Endothelial cell of umbilical vein (primary cell): ENCODE data around the gene TFAP2B. TPM values are rescaled to one million over a fixed set of nuclear protein-coding genes. Genes with fewer than 3 reads are reported as not detected.
A peak's percentile ranks its signal among the peaks of the same experiment; 100 is the strongest.

Experiments
- BruUV-seq: library from RNA; stranded (reverse); fragments of 400-500 nt; replicated peaks from 2 replicates; lab custom pipeline; 2021; lab: Mats Ljungman, UMichigan
- CTCF ChIA-PET: fragments of 300-600, 350-600 bp; sonication (Branson Sonifier 250); formaldehyde crosslinking; loops from one replicate; lab custom pipeline; 2021; ENCODE audit warnings: antibody characterized with exemption, inconsistent platforms; lab: Charles Lee
- POLR2A ChIA-PET: fragments of 300-600, 350-600 bp; sonication (Branson Sonifier 250); formaldehyde crosslinking; loops from one replicate; lab custom pipeline; 2021; ENCODE audit warnings: antibody characterized with exemption, inconsistent platforms; lab: Charles Lee
- DNase-seq: peaks from one replicate; pipeline ENCODE4 v3.0.0-alpha.2; 2011; ENCODE audit warnings: low read depth, low spot score
- FAIRE-seq: peaks from 2 replicates; lab custom pipeline; 2011; peaks lifted over from hg19 to GRCh38; lab: Jason Lieb, UNC
- H2AFZ ChIP-seq: 2 replicates; pipeline ENCODE4 v1.6.0; 2012; ENCODE audit warnings: low read depth, low read length, control low read depth, inconsistent platforms
- H3K27ac ChIP-seq: 2 replicates; pipeline ENCODE4 v1.5.1; 2011; ENCODE audit warnings: low read depth, mild to moderate bottlenecking, control low read depth, low read length, moderate library complexity; ENCODE audit not compliant: insufficient read depth
- H3K27me3 ChIP-seq, 2 experiments: 2 replicates each; pipeline versions ENCODE4 v1.6.0 to v1.6.1; 2011; ENCODE audit warnings: low read length in 2 of 2, mixed read lengths in 1 of 2; ENCODE audit not compliant: control insufficient read depth in 2 of 2, insufficient read depth in 2 of 2
- H3K36me3 ChIP-seq, 2 experiments: 2 replicates in 1 of 2; 3 replicates in 1 of 2; pipeline ENCODE4 v1.5.1; 2011; ENCODE audit warnings: low read length in 2 of 2, mild to moderate bottlenecking in 1 of 2, moderate library complexity in 1 of 2; ENCODE audit not compliant: control insufficient read depth in 2 of 2, insufficient read depth in 2 of 2; ENCODE audit errors: extremely low read depth in 1 of 2
- H3K4me1 ChIP-seq: 3 replicates; pipeline ENCODE4 v1.5.1; 2011; ENCODE audit warnings: mild to moderate bottlenecking, low read length; ENCODE audit not compliant: control insufficient read depth, insufficient read depth; ENCODE audit errors: extremely low read depth
- H3K4me2 ChIP-seq: 2 replicates; pipeline ENCODE4 v1.6.1; 2011; ENCODE audit warnings: low read length, control low read depth, mixed read lengths; ENCODE audit not compliant: insufficient read depth
- H3K4me3 ChIP-seq, 3 experiments: fragments of 200-600 bp in 1 of 3; sonication (generic), shearing (Covaris generic) in 1 of 3; replicated peaks in 1 of 3; 2 replicates each; pipeline ENCODE4 v1.5.1; 2011 to 2016; ENCODE audit warnings: control low read depth in 3 of 3, low read length in 3 of 3, mild to moderate bottlenecking in 2 of 3, inconsistent platforms in 1 of 3, low read depth in 1 of 3, moderate library complexity in 1 of 3; ENCODE audit not compliant: insufficient read depth in 1 of 3
- H3K79me2 ChIP-seq: 2 replicates; pipeline ENCODE4 v1.6.0; 2012; ENCODE audit warnings: low read length, inconsistent platforms; ENCODE audit not compliant: control insufficient read depth, insufficient read depth
- H3K9ac ChIP-seq: replicated peaks from 2 replicates; pipeline ENCODE3; 2011; ENCODE audit warnings: low read length, control low read depth; ENCODE audit not compliant: insufficient read depth; ENCODE audit errors: extremely low read depth
- H3K9me1 ChIP-seq: replicated peaks from 3 replicates; pipeline ENCODE4 v1.6.0; 2011; ENCODE audit warnings: mild to moderate bottlenecking, low read length; ENCODE audit not compliant: control insufficient read depth, insufficient read depth; ENCODE audit errors: extremely low read depth
- H3K9me3 ChIP-seq: replicated peaks from 2 replicates; pipeline ENCODE4 v1.5.1; 2012; ENCODE audit warnings: low read length, inconsistent platforms; ENCODE audit not compliant: control insufficient read depth, insufficient read depth
- H4K20me1 ChIP-seq: replicated peaks from 2 replicates; pipeline ENCODE3; 2011; ENCODE audit warnings: mild to moderate bottlenecking, low read length; ENCODE audit not compliant: control insufficient read depth, insufficient read depth; ENCODE audit errors: extremely low read depth
- CTCF ChIP-seq, 2 donors: IDR thresholded peaks; 1 replicate in 1 of 2; 2 replicates in 1 of 2; pipeline ENCODE4 v1.5.1; 2011; ENCODE audit warnings: low read length in 2 of 2, mild to moderate bottlenecking in 2 of 2, moderate library complexity in 2 of 2, control low read depth in 1 of 2, inconsistent platforms in 1 of 2, low read depth in 1 of 2; ENCODE audit not compliant: insufficient read depth in 1 of 2; ENCODE audit errors: extremely low read depth in 1 of 2
- EZH2 ChIP-seq: IDR thresholded peaks from 2 replicates; pipeline ENCODE4 v1.6.1; 2012; ENCODE audit warnings: borderline replicate concordance, low read depth, mild to moderate bottlenecking, moderate library complexity, low read length, inconsistent platforms; ENCODE audit not compliant: severe bottlenecking
- GATA2 ChIP-seq: IDR thresholded peaks from 2 replicates; pipeline ENCODE4 v1.7.0; 2011; ENCODE audit warnings: low read depth, mild to moderate bottlenecking, moderate library complexity, mixed read lengths, low read length; ENCODE audit not compliant: insufficient read length, insufficient read depth
- JUN ChIP-seq: IDR thresholded peaks from 2 replicates; pipeline ENCODE4 v1.6.1; 2011; ENCODE audit warnings: borderline replicate concordance, low read depth; ENCODE audit not compliant: insufficient read length, insufficient read depth
- MAX ChIP-seq: IDR thresholded peaks from 2 replicates; pipeline ENCODE4 v1.6.1; 2011; ENCODE audit not compliant: insufficient read depth, insufficient read length
- POLR2A ChIP-seq: IDR thresholded peaks from 2 replicates; pipeline ENCODE4 v1.6.1; 2012; ENCODE audit warnings: low read depth, mild to moderate bottlenecking, control low read depth, low read length
- POLR2AphosphoS5 ChIP-seq: IDR thresholded peaks from 2 replicates; pipeline ENCODE4 v1.6.1; 2012; ENCODE audit warnings: low read depth, mild to moderate bottlenecking, control low read depth, low read length, moderate library complexity; ENCODE audit not compliant: insufficient read depth
- dilution Hi-C: fragments of 300-500 bp; cut with MboI; formaldehyde crosslinking; loops from one replicate; pipeline ENCODE4 v1.15.0; 2019; ENCODE audit warnings: low sequenced_read_pairs; ENCODE audit not compliant: extremely low pct_ligation_motif_present
- intact Hi-C: fragments of 100-400 bp; cut with micrococcal nuclease; formaldehyde crosslinking; loops from one replicate; pipeline ENCODE4 v1.10.0; 2022
- polyA plus RNA-seq, 4 experiments: library from polyadenylated mRNA; depleted of rRNA in 3 of 4; stranded (reverse) in 3 of 4; unstranded in 1 of 4; fragments of >200 nt; gene quantifications; 2 replicates each; pipeline versions ENCODE4 v1.2.1 to v1.2.3, GENCODE V29; 2011 to 2012; ENCODE audit warnings: missing spikeins in 1 of 4
- total RNA-seq: library from RNA; stranded (reverse); gene quantifications from 2 replicates; pipeline ENCODE4 v1.2.3, GENCODE V29; 2021

The TFAP2B gene
- total and polyA plus RNA-seq, 2 donors (not counting 3 experiments of a cell fraction or from before 2014, with no cell fraction given): not detected

- Histone ChIP-seq H3K9me1 (no peaks in the 10 kb centered on the region), H3K4me1 (no peaks in the 10 kb centered on the region), H3K36me3 (no peaks in the 10 kb centered on the region), H3K27ac (no peak overlapping the region), H3K9me3 (no peaks in the 10 kb centered on the region), H2AFZ (no peak overlapping the region), H3K4me2 (no peak overlapping the region), H3K9ac (no peak overlapping the region), H3K27me3 (peaks cover 69 to 99% of the 10 kb centered on the region in 2 experiments), H4K20me1 (no peaks in the 10 kb centered on the region), H3K79me2 (no peaks in the 10 kb centered on the region), H3K4me3 (no peak overlapping the region)
- POLR2A ChIA-PET: no interaction called here
- CTCF ChIA-PET: interaction anchor here (1.5 kb wide), 1 partner anchor 1138 kb away, joined by 3 read pairs; no protein-coding TSS in a partner anchor
- TF ChIP-seq CTCF (IDR thresholded peaks at IDR 0.05; ENCODE audit: extremely low read depth in 1 of 2, insufficient read depth in 1 of 2, low read depth in 1 of 2, low read length in 2 of 2): no peak
- no peak for TF ChIP-seq POLR2AphosphoS5
- no peak for TF ChIP-seq EZH2
- DNase-seq (no peak), FAIRE-seq (no peak)
- BruUV-seq: no TSS peak
- intact Hi-C loops: no loop called here
- dilution Hi-C loops: no loop called here
Measured at GRCh38 chr6:50822078-50822476, 3.4 kb downstream of the TFAP2B start.

GRCh38 chr6:50823094-50823920 is 4.6 kb downstream of the TFAP2B start:
- intact Hi-C loops: no loop called here
- no peaks in the 10 kb centered on the region for H4K20me1 ChIP-seq
- no peaks in the 10 kb centered on the region for H3K9me1 ChIP-seq
- no peak overlapping the region for H3K9ac ChIP-seq
- dilution Hi-C loops: no loop called here
- ChIA-PET POLR2A (no interaction called here), CTCF (no interaction called here)
- DNase-seq: no peak
- H3K4me3 ChIP-seq: no peak overlapping the region
- no peak for FAIRE-seq
- H3K4me2 ChIP-seq: no peak overlapping the region
- TF ChIP-seq EZH2: peak; percentile 61
- no peak for TF ChIP-seq POLR2A
- no peak for TF ChIP-seq JUN
- no peak for TF ChIP-seq MAX
- TF ChIP-seq GATA2: no peak
- H3K36me3 ChIP-seq: no peaks in the 10 kb centered on the region
- no peaks in the 10 kb centered on the region for H3K79me2 ChIP-seq
- no peaks in the 10 kb centered on the region for H3K4me1 ChIP-seq
- BruUV-seq: no TSS peak
- H2AFZ ChIP-seq: no peak overlapping the region
- H3K27ac ChIP-seq: no peak overlapping the region
- H3K27me3 ChIP-seq: peaks cover 62 to 88% of the 10 kb centered on the region in 2 experiments
- no peaks in the 10 kb centered on the region for H3K9me3 ChIP-seq
